NOMO-1 treated with DMSO at 0.1 percent for 48 hours (cell line): ENCODE data around the gene MYO1B.

Source experiments
- DNase-seq: peaks from one replicate; lab custom pipeline; 2025; ENCODE audit not compliant: unreplicated experiment; lab: John Stamatoyannopoulos, UW

The MYO1B gene

DNA sequence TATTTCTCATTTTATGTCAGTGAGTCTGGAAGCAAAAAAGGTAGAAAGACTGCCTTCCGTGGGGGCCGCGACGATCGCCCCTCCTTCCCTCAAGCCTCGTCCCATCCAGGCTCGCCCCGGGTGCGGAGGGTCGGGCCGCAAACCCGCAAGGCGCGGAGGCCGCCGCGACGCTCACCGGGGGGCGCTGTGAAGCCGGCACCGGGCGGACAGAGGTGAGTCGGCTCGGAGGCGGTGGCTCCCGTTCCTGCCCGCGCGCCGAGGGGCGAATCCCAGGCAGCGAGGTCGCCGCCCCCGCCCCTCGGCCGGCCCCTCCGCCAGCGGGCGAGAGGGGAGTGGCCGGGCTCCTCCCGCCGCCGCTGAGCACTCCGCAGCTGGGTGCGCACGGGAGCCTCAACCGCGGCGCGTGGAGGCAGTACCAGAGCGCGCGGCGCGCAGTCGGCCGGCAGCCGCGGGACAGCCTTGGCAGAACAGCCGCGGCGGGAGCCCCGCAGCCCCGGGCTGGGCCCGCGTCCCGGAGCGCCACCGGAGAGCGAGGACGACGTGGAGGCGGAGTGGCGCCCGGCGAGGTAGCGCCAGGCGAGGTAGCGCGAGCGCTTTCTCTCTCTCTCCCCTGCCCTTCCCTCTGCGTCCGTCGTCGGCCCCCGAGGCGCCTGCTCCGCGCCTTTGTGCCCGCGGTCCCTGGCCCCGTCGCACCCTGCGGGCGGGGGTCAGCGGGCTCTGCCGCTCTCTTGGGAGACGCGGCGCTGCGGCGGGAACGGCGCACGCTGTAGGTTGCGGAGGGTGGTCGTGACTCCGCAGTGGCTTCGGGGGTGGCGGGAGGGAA is at the start of gene MYO1B:
Gene MYO1B, plus strand, starts transcription at position 359 of the 823 bp plus-strand sequence. CDS start 31,492 bp downstream, outside the sequence.
- peak; percentile 61 for DNase-seq

DNA sequence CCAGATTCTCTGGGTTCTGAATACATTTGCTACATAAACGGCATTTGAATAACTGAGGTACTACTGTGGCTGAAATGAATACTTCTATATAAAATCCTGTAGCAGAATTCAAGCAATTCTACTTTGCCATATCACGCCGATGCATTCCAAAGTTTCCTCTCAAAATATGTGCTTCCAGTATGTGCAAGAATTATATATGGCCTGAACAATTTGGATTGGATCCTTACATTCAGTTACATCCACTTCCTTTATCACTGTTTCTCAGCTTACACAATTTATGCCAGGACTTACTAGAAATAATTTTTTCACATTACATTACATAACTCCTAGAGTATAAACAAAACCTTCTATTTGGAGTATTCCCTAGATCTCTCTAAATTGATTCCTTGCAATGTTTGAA is 48.1 kb upstream of the MYO1B start:
- no peak for DNase-seq

DNA sequence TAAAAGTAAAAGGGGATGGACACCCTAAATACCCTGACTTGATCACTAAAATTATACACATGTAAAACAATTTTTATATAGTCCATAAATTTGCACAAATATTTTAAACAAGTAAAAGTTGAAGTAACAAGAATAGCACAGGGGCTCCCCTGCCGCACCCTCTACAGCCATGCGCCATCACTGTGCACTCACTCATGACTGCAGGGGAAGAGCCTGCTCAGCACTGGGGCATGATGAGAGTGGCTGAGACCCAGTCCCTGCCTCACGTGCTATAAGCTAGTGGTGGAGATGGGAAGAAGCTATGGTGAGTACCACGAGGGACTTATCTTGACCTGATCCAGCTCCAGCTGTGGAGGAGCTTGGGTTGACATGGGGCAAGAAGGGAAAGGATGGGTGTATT is 46.9 kb upstream of the MYO1B start:
- DNase-seq = no peak

DNA sequence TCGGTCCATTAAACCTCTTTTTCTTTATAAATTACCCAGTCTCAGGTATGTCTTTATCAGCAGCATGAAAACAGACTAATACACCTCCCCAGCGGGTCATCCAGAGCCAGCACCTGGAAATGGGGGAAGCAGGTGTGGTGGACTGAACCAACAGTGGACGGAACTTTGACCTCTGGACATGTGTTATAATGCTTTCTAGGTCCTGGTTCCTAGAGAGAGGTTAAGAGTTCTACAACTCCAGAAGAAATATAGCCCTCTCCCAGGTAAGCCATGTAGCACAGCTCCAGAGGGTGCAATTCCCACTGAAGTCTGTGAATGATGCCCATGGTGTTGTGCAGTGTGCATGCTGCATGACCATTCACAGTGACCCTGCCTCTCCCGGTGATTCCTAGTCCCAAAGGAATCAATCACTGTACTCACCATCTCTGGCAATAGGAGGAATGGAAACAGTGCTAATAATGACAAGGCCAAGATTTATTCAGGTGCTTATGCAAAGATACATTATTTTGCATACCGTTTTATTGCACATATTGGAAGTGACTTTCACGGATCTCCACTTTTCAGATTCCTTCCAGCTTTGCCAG is 45.2 kb upstream of the MYO1B start:
- no peak for DNase-seq

DNA sequence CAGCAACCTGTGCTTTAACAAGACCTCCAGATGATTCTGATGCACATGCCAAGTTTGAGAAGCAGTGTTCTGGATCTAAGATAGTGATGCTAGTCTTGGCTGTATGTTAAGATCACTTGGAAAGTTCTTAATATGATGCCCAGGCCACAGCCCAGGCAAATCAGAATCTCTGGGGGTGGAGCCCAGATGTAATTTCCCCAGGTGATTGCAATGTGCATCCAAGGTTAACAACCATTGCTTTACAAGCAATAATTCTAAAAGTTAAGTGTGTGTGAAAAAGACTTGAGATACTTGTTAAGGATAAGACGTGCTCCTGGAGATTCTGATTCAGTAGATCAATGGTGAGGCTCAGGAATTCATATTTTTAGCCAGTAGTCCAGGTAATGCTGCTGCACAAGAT is 44.3 kb upstream of the MYO1B start:
- no peak for DNase-seq

DNA sequence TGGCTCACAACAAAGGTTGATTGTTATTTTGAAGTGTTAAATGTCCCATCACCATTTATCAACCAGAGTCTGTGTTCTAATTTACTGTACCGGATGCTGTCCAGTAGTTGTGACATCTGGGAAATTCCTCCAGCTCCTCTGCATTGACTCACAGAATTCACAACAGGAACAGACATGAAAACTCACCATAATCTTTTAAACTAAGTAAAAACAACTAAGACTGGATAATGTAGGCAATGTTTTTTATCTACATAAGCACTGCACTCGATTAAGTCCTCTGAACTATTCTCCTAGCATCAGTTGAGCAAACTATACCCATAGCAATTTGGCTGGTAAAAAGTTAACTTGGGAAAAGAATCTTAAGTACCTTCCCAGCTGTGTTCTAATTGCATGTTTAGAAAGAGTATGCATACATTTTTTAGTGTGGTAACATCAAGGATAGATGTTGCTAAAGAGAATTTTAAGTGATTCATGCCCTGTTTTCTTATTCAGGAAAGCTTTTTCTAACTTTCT is 42.9 kb upstream of the MYO1B start:
- DNase-seq = no peak

DNA sequence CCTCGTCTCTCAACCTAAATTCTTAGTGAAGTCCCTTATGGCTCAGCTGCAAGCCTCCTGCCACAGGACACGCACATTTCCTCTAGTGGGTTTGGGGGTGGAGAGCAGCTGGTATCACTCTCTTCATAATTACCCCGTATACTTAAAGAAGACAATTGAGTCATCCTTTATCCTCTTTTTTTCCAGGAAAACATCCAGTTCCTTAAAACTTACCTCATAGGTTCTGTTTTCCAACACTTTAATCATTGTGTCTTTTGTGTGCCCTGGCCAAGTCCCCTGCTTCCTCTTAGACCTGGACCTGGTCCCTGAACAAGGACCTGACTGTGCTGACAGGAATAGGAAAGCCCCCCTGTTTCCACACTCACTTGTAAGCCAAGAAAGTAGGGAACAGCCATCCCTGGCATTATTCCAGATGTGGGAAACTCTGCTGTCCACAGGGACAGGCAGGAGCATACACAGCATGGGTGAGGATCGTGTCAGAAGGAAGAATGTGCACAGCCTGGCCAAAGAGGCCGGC is 42.3 kb upstream of the MYO1B start:
- DNase-seq = no peak

DNA sequence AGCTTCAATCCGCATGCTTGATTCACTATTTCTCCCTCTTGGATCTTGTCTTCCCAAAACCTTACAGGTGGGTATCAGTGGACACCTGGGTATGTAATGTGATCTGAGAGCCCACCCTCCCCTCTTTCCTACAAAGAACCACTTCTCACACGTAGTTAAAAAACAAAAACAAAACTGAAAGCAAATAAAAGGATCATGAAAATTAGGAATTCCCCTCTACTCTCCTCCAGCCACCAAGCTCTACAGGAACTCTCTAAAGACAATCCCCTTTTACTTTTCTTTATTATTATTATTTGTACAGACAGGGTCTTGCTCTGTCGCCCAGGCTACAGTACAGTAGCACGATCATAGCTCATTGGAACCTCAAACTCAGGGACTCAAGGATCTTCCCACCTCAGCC is 40.8 kb upstream of the MYO1B start:
- no peak for DNase-seq

DNA sequence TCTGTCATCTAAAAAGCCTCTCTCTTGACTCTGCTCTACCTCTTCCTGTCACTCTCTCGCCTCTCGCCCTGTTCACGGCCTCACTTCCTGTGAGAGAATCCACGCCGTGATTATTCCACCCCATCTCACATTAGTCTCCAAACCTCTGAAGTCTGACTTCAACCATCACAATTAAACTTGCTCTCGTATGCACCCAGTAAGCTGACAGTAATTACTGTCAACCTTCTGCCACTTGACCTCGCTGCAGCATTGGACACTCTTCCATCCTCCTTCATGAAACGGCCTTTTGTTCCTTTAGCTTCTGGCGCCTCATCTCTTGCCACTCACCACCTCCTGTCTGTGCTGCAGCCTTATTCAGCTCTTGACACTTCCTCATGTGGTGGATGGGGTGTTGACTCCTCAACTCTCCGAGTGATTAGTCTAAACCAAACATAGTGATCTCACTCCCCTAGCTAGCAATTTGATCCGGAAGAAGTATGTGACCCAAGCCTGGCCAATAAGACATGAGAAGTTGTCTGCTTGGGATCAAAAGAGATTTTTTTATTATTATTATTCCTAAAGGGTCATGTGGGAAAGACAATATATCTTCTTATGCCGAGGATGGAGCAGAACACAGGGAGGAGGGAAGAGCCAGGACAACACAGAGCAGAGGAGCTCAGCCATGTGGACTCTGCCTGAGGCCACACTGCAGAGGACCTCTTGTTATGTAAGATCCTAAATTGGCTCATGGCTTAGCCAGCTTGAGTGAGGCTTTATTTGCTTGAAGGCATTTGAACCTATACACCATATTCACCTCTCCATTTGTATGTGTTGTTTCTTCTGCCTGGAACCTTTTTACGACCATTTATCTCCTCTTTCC is 38.4 kb upstream of the MYO1B start:
- DNase-seq = no peak

DNA sequence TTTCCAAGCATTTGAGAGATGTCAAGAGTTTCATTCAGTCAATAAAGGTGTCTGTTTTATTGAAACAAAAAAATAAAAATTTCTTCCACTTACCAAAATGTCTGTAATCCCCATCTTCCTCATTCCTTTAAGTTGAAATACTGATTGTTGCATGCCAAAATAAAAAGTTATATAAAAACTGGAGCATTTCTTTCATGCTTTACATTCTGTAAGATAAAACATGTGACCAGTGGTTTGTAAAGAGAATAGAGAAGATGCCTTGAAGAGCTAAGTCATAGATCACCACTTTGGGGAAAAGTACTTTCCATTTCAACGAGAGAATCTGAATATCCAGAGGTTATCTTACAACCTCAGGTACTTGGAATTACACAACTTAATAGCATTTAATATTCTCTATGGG is 35.9 kb upstream of the MYO1B start:
- no peak for DNase-seq

DNA sequence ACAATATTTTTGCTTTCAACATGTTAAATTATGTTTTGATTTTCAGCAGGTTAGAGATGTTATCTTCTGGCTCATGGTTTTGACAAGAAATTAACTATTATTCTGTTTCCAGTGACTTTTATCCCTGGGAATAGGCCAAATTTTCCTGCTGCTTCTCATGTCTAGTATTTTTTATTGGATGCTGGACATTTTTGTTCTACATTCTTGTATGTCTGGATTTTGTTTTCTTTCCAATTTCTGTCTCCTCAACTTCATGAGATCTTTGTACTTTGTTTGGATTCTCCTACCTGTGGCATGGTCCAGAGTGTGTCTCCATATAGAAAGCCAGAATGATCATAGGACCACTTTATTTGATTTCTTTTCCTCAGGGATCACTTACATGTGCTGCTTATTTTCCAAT is 33.1 kb upstream of the MYO1B start:
- no peak for DNase-seq

DNA sequence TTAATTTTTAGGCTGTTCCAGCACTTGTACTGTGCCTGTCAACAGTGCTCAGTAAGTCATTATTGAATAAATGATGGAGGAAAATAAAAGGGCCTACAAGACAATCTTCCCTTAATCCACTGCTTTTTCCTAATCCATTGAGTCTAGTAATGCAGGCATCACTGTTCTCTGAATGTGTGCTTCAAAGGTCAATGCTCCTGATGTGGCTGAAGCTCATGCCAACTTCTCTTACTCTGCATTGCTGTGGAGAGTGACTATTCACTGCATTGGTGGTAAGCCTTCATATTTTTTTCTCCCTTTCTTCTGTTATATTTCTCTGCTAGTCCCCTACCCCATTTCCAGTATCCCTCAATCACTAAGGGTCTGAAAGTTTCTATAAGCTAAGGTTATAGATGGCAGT is 31.9 kb upstream of the MYO1B start:
- DNase-seq = no peak

DNA sequence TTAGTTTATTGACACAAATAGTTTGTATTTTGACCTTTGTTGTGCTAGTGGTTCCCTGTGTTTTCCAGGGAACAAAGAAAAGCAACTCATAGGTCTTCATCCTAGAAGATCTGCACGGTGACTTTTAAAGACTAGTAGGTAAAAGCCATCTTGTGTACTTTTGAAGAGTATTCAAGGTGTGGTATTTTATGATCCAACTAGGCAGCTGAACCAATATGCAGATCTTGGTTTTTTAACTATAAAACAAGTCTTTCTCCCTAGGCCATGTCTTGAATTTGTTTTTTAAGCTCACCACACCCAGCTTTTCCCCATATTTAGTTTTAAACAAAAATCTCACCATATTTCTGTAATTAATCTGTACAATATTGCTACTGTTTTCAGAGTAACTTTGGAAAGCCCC is 30.0 kb upstream of the MYO1B start:
- DNase-seq = no peak

DNA sequence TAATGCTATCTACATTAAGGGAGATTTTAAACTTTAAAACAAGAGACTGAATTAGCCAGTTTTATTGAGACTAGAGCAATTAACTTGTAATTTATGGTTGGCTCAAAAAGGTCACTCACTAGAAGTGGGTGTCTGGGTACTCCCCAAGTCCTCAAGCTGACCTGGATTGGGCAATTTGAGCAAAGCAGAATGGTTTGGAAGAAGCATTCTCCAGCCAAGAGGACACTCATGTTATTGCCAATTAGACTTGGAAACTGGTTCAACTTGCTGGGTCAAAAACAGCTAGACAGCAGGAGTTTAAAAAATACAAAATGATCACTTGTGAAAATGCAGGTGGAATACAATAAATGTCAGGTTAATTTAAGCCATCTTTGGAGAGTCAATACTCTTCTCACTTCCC is 29.5 kb upstream of the MYO1B start:
- DNase-seq = no peak

DNA sequence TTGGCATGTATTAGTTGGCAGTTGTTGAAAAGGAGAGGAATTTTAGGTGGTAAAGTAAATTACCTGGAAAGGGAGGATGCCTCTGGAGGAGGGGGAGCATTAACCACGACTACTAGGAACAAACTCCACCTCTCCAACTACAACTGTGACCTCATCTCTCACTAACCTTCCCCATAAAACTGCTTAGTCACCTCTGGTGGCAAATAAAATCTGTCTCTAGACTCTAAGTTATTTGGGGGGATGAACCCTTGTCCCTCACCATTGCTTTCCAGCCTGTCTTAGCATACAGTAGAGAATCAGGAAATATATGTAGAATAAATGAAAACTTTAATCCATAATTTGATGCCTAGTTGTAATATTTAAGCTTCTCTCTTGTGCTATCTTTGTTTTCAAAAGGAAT is 27.6 kb upstream of the MYO1B start:
- DNase-seq = peak; percentile 24

DNA sequence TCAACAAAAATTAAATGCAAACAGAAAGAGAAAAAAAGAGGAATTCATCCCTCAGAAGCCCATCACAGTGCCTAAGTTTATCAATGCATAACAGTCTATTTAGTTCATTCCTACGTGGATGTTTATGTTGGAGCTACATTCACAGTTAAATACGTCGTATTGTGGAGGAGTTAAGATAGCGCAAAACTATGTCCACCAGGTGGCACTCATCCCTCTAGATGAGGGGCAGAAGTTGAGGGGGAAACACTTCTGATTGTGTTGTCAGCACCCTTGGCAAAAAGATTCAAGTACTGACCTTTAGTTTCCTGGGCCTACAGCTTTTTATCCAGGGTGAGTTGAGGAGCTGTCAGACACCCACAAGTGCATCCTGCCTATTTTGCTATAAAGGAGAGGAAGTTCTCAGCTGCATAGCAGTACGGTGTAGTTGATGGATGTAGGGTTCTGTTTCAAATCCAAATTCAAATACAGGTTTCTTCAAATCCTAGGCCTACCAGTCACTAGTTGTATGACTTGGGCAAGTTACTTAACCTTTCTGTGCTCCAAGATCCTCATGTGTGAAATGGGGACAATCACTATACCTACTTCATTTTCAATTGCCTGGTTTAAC is 26.8 kb upstream of the MYO1B start:
- DNase-seq = peak; percentile 62

DNA sequence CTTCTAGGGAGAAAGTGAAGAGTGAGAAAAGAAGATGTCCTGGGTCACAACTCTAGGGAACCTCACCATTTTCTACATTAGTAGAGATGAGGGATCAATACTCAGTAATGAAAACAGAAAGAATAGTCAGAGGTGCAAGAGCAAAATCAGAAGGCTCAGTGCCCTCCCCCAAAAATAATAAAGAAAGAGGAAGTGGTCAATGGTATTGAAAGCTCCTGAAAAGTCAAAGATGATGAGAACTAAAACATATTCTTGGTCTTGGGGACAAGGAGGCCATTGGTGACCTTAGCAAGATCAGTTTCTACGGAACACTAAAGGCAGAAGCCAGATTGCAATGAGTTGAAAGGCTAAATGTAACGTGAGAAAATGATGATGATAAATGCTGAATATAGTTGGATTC is 24.5 kb upstream of the MYO1B start:
- peak; percentile 41 for DNase-seq

DNA sequence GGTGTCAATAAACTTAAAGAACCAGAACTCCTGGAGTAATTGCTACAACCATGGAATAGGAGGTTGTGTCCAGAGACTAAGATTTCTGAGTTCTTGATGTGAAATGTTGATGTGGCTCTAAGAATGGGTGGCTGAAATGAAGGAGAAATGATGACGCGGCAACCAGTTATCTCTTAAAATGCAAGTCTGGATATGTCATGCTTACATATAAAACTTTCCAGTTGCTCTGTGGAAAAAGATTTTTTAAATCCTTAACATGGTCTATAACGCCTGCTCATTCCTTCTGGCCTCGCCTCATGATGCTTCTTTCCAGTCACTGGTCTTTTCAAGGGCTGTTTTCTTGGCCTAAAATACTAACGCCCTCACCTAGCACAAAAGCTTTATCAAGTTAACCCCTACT is 23.5 kb upstream of the MYO1B start:
- no peak for DNase-seq

DNA sequence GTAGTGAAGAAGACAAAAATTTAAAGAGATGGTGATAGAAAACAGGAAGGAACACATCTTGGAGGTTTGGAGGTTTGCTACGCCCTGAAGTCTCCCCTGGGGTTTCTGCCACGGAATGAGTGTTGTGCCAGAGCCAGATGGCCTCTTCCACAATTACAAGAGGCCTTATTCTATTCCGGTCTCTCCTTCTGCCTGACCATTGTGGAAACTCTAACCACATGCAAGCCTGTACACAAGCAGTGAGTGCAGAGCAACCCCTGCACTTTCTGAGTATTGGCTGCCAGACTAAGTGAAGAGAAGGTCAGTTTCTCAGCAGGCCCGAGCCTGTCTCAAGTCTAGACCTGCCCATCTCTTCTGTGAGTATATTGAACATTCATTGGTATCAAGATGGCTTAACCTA is 22.7 kb upstream of the MYO1B start:
- peak; percentile 68 for DNase-seq

DNA sequence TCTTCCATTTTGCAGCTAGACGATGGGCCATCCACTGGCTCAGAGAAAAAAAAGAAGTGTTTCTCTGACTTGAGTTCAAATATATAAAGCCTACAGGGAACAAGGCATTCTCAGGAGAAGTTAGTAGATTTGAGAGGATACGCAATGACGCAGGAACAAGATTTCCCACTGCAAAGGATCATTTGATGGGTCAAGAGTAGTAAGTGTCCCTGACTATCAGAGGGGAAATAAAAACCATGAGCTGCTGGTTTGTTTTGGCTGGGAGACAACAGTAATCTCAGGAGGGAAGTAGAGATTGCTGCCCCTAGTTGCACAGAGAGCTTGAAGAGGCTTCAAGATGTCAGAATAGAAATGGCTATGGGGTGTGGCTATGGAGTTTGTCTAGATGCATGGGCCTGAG is 22.3 kb upstream of the MYO1B start:
- no peak for DNase-seq

DNA sequence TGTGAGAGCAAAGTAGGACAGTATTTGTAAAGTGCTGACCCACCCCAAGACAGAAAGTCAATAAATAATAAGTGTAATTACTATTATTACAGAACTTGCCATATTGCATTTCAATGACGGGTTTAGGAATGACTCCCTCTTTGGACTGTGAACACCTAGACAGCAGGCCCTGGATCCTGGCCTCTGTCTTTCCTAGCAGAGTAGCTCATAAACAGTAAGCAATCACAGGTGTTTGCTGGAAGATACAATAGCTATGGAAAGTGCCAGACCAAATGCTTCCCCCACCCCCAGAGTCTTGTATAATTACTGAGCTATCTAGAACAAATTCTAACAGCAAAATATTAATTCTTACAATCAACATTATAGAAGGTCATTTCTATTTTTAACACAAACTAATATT is 20.1 kb upstream of the MYO1B start:
- no peak for DNase-seq
